Mesodermal cell (in vitro differentiated cells): ENCODE data around the gene RCN1.

Source experiments
- H3K27ac ChIP-seq: 2 replicates; pipeline ENCODE4 v1.7.0; 2013; ENCODE audit warnings: mild to moderate bottlenecking, low read depth, low read length, moderate library complexity; ENCODE audit not compliant: severe bottlenecking
- H3K36me3 ChIP-seq: 2 replicates; pipeline ENCODE4 v1.7.1; 2013; ENCODE audit warnings: mild to moderate bottlenecking, low read length, moderate library complexity; ENCODE audit not compliant: control insufficient read depth, insufficient read depth
- H3K4me1 ChIP-seq: one replicate; pipeline ENCODE4 v1.7.1; 2013; ENCODE audit warnings: mild to moderate bottlenecking, low read length; ENCODE audit not compliant: insufficient read depth, control insufficient read depth, poor library complexity, severe bottlenecking
- H3K4me3 ChIP-seq: 2 replicates; pipeline ENCODE4 v1.7.0; 2013; ENCODE audit warnings: low read length, control low read depth, mild to moderate bottlenecking; ENCODE audit not compliant: insufficient read depth, poor library complexity, severe bottlenecking; ENCODE audit errors: extremely low read depth
- H3K9me3 ChIP-seq: 2 replicates; pipeline ENCODE4 v1.7.1; 2013; ENCODE audit warnings: mild to moderate bottlenecking, low read length, moderate library complexity; ENCODE audit not compliant: control insufficient read depth
- WGBS, 2 experiments: methylation state at CpG; one replicate each; pipeline ENCODE4 v1.1.5; 2013; ENCODE audit warnings: missing lambda C conversion rate in 2 of 2; ENCODE audit not compliant: insufficient coverage in 2 of 2; 5-methylcytosine and 5-hydroxymethylcytosine counted together

The RCN1 gene

DNA sequence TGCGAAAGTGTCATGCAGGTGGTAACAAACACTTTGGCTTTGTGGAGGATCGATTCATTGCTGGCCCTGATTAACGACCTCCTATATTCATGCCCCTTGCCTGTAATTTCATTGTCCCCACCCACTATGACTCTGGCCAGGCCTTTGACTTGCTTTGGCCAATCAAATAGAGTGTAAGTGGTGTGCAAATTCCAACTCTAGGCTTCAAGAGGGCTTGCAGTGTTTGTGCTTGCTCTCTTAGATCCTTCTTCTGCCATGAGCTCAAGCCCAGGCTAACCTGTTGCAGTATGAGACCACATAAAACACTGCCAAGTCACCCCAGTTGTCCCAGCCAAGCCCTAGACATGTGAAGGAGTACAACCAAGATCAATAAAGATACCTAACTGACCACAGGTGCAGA is 48.0 kb downstream of the RCN1 start:
- Histone ChIP-seq H3K4me3 (no peak overlapping the region), H3K27ac (no peak overlapping the region), H3K9me3 (no peaks in the 10 kb centered on the region), H3K36me3 (no peaks in the 10 kb centered on the region), H3K4me1 (peaks cover 7% of the 10 kb centered on the region)
- 96 to 100% methylated on average over 2 to 3 of the region's 3 CpGs for WGBS, 2 experiments

DNA sequence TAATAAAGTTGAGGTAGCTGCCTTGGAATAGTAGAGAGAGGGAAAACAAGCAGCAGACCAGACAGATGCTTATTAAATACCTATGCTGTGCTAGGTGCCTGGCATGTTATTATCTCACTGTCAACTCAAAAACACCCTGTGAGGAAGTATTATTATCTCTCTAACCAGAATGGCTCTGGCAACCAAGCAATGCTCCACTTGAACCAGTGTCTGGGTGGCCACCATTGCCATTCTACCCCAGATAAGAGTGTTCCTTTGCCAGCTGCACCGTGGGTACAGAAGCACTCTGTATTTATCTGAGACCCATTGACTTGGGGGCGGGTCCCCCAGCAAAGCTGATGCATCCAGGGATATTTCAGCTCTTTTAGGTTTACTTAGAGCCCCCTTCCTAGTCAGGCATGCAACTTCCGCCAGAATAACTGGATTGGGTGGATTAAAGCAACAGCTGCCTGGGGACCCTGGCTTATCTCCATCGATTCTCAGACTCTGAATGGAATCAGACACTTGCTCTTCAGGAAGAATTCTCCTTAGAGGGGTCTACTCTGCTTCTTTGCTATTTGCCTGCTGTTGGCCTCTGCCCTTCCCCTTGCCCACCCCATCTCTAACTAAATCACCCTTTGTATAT is 49.1 kb downstream of the RCN1 start:
- WGBS, 2 experiments, result 91 to 93% methylated on average over 4 of the region's 4 CpGs
- peaks cover 7% of the 10 kb centered on the region for H3K4me1 ChIP-seq
- no peaks in the 10 kb centered on the region for H3K36me3 ChIP-seq
- no peak overlapping the region for H3K27ac ChIP-seq
- no peaks in the 10 kb centered on the region for H3K9me3 ChIP-seq
- no peak overlapping the region for H3K4me3 ChIP-seq

DNA sequence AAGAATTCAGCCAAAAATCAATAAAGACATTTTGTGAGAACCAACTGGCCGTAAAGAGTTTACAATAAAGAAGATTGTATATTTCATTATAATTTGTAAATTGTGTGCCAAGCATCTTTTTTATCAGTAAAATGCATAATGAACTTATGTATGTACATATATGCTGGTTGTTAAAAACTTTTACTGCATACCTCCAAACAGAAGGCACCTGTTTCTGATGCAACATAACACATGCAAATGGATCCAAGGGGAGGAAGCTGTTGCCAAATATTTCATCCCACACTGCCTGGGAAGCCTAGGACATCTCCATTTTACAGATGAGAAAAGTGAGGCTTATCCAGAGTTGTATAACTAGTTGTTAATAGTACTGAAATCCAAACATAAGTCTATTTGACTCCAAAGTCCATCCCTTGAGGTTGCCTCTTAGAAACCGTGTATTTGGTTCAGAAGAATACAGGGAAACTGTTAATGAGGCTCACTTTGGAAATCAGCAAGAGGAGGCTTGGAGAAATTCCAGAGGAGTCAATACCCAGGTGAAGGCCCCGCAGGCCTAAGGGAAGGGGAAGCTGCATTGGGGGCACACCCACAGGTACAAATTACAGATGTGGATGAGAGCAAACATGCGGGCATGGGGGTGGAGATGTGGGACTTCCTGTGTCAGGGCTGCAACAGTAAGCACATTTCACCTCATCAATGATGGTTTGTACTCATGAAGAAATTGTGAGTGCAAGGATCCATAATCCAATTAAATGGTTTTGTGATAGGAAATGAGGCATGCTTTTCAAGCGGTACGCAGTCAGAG is 51.1 kb downstream of the RCN1 start:
- no peak overlapping the region for H3K27ac ChIP-seq
- H3K4me1 ChIP-seq, result peaks cover 7% of the 10 kb centered on the region
- H3K9me3 ChIP-seq, result no peaks in the 10 kb centered on the region
- 96 to 100% methylated on average over 5 of the region's 6 CpGs for WGBS, 2 experiments
- H3K4me3 ChIP-seq, result no peak overlapping the region
- no peaks in the 10 kb centered on the region for H3K36me3 ChIP-seq

DNA sequence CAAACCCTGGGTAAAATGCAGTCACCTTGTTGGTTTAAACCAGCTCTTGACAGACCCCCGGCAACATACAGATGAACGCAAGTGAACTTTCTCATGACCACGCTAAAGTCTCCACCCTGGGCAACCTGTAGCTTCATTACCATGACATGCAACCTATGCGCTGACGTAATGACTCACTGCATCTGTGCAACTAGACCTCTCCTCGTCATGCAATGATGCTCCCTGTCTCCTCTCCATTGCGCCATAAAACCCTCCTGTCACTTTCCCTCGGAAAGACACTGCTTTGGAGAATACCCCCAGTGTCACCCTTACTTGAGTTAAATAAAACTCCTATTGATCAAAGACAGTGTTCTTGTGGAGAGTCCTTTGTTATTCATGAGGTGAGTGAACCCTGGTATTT is 52.5 kb downstream of the RCN1 start:
- 93 to 95% methylated on average over 6 to 7 of the region's 8 CpGs for WGBS, 2 experiments

DNA sequence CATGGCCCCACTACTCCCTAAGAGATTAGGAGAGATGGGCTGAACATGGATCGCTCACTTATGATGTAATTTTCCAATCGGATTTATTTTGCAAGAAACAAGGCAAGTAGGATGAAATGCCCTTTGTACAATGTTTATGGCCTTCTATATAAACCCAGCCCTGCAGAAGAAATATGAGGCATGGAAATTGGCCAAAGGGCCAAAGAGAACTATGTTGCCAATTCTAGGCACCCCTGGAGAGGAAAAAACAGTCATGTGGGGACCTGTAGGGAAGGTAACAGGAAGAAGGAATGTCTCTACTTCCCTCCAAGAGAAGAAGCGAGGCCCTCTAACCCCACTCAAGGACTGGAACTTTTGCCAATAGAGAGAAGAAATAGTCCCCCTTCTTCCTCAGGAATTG is 54.4 kb downstream of the RCN1 start:
- H3K4me3 ChIP-seq, result no peak overlapping the region
- no peak overlapping the region for H3K27ac ChIP-seq
- no peaks in the 10 kb centered on the region for H3K36me3 ChIP-seq
- 86 to 100% methylated on average over 1 of the region's 3 CpGs for WGBS, 2 experiments
- H3K4me1 ChIP-seq, result peaks cover 5% of the 10 kb centered on the region
- no peaks in the 10 kb centered on the region for H3K9me3 ChIP-seq

More for the DNA sequence above, 52.5 kb downstream of the RCN1 start:
- peaks cover under 1% of the 10 kb centered on the region for H3K4me1 ChIP-seq
- no peaks in the 10 kb centered on the region for H3K36me3 ChIP-seq
- no peak overlapping the region for H3K4me3 ChIP-seq
- no peak overlapping the region for H3K27ac ChIP-seq
- no peaks in the 10 kb centered on the region for H3K9me3 ChIP-seq

DNA sequence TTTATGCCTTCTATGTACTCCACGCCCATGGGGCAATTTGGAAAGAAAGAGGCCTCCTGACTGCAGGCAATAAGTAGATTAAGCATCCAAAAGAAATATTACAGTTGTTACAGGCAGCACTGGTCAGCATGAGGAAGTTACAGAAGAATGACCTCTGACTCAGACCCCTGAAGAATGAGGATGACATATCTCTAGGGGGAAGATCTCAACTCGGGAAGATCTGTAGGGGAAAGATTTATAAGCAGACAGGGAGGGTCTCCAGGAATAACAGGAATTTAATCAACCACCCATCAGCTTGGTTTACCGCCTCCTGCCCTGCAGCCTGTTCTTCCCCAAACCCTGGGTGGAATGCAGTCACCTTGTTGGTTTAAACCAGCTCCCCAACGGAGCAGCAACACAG is 58.0 kb downstream of the RCN1 start:
- no peaks in the 10 kb centered on the region for H3K36me3 ChIP-seq
- peaks cover 5% of the 10 kb centered on the region for H3K4me1 ChIP-seq
- H3K9me3 ChIP-seq, result no peaks in the 10 kb centered on the region
- H3K27ac ChIP-seq, result no peak overlapping the region
- WGBS, 2 experiments, result 91 to 100% methylated on average over 1 to 3 of the region's 4 CpGs
- H3K4me3 ChIP-seq, result no peak overlapping the region

DNA sequence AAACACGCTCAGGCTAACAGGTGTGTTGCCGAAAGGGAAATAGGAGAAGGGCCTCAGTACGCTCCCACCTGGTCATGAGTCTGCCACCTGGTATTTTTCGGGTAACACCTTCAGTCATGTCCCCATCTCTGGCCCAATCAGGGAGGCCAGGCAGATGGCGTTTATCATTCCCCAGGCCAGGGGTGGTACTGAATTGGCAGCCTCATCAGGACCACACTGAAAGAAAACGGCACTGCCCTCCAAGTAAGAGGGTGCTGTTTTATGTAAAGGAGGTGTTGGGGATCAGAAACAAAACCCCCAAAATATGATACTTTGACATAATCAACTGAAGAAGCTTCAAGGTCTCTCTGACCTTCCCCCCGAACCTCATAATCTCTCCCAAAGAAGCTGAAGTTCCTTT is 58.9 kb downstream of the RCN1 start:
- H3K4me3 ChIP-seq, result no peak overlapping the region
- no peak overlapping the region for H3K27ac ChIP-seq
- no peaks in the 10 kb centered on the region for H3K9me3 ChIP-seq
- H3K36me3 ChIP-seq, result no peaks in the 10 kb centered on the region
- peaks cover 5% of the 10 kb centered on the region for H3K4me1 ChIP-seq
- WGBS, 2 experiments, result 81 to 100% methylated on average over 3 to 4 of the region's 7 CpGs

DNA sequence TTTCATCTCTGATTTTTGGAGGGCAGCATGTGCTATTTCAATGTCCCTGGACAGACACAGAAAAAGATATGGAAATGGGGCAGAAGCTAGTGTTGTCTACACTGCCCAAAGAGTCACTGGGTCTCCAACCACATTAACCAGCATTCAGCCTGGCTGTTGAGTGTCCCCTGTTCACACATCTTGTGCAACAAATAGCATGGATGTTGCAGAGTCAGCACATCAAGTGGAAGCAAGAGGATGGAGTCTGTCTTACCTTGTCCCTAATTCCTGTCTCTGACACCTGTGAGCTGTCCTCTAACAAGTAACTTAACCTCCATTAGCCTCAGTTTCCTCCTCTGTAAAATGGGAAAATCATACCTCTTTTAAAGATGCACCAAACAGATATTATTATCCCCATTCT is 60.2 kb downstream of the RCN1 start:
- Histone ChIP-seq H3K9me3 (no peaks in the 10 kb centered on the region), H3K4me1 (peaks cover 5% of the 10 kb centered on the region), H3K27ac (no peak overlapping the region), H3K4me3 (no peak overlapping the region), H3K36me3 (no peaks in the 10 kb centered on the region)

DNA sequence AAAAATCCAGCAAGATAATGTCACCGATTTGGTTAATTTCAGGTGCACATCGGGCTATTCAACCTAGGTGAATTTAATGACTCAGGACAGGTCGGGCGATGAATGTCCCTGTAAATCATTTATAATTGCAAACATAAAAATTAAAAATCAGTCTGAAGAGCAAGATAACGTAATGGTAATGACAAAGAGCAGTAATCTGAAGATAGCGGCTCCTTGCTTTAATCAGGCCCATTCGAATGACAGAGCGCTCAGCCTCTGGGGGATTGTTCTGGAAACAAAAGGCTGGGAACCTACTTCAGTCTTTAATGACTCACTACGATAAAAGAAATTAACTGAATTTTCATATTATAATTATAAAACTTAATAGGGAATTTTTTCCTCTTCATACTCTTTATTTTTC is 61.3 kb downstream of the RCN1 start:
- Histone ChIP-seq H3K4me3 (no peak overlapping the region), H3K36me3 (no peaks in the 10 kb centered on the region), H3K9me3 (no peaks in the 10 kb centered on the region), H3K4me1 (peaks cover 5% of the 10 kb centered on the region), H3K27ac (no peak overlapping the region)
- whole genome bisulfite sequencing, 2 experiments, result 60 to 91% methylated on average over 1 to 6 of the region's 9 CpGs

DNA sequence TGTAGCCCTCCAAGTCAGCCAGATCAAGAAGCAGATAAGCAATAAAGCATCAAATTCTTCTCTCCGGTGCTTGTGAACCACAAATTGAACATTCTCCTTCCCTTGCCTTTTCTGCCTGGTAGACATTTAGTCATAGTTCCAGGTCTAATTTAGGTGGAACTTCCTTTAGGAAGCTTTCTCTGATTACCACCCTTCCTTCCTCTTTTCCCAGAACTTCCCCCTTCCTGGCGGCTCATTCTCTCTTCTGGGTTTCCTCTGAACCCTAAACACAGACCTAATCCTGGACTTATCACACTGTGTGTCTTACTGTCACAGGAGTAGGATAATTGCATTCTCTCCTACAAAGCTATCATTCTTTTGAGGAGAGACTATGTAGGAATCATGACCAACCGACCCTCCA is 61.9 kb downstream of the RCN1 start:
- 100% methylated on average over 1 of the region's 3 CpGs; no CpG with 5 or more reads in 1 of the 2 experiments for WGBS, 2 experiments
- no peaks in the 10 kb centered on the region for H3K9me3 ChIP-seq

DNA sequence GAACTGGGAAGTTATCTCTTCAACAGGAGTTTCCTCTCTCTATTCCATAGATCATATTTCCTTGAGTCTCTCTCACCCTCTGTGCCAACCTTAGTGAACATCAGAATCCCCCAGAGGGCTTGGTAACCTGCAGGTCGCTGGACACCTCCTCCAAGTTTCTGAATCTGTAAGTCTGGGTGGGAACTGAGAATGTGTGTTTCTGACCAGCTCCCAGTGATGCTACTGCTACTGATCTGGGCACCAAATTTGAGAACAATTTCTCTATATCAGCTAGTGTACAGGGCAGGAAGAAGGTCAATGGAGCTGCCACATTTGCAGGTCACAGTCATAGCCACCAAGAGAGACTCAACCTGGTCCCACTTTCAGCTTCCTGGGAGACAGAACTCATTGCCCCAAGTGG is 62.9 kb downstream of the RCN1 start:
- Histone ChIP-seq H3K36me3 (no peaks in the 10 kb centered on the region), H3K4me3 (no peak overlapping the region), H3K27ac (no peak overlapping the region), H3K9me3 (no peaks in the 10 kb centered on the region), H3K4me1 (peaks cover under 1% of the 10 kb centered on the region)
- WGBS, 2 experiments, result 60% methylated on average over 1 of the region's 1 CpG; no CpG with 5 or more reads in 1 of the 2 experiments

More for the DNA sequence above, 61.9 kb downstream of the RCN1 start:
- no peak overlapping the region for H3K4me3 ChIP-seq
- H3K27ac ChIP-seq, result no peak overlapping the region
- peaks cover 5% of the 10 kb centered on the region for H3K4me1 ChIP-seq
- no peaks in the 10 kb centered on the region for H3K36me3 ChIP-seq
